Testis (tissue), 2 donors: Measurements from ENCODE around the gene IMMP2L.

Experiments used
- POLR2A ChIP-seq: fragments of 450-650 bp; IDR thresholded peaks from one replicate; pipeline ENCODE4 v1.6.1; 2017; ENCODE audit warnings: antibody characterized with exemption, mild to moderate bottlenecking, moderate library complexity
- TF ChIP-seq, protein P1 (sequence below), 3 experiments: fragments of 450-650 bp in 2 of 3; fragments of 200-600 bp in 1 of 3; sonication (generic) in 1 of 3; IDR thresholded peaks; one replicate each; pipeline ENCODE4 v1.5.1; 2016 to 2019; ENCODE audit warnings: antibody characterized with exemption in 3 of 3, mild to moderate bottlenecking in 2 of 3, moderate library complexity in 1 of 3

DNA sequence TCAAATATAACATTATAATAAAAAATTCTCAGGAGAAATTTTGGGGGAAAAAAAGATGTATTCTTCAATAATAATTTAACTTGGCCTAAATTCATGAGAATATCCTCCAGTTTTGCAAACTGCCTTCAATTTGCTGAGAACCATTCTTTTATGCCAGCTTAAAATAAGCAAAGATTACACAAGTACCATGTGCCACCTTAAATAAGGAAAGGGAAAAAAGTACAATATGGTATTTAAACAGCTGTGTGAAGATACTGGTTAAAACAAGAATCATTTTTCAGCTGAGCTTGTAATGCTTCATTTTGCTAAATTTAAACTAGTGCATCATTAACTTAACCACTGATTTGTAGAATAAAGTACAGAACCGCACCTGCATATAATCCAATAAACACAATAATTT is 253.6 kb downstream of the IMMP2L start:
- no peak for TF ChIP-seq POLR2A
- TF ChIP-seq, protein P1, sequence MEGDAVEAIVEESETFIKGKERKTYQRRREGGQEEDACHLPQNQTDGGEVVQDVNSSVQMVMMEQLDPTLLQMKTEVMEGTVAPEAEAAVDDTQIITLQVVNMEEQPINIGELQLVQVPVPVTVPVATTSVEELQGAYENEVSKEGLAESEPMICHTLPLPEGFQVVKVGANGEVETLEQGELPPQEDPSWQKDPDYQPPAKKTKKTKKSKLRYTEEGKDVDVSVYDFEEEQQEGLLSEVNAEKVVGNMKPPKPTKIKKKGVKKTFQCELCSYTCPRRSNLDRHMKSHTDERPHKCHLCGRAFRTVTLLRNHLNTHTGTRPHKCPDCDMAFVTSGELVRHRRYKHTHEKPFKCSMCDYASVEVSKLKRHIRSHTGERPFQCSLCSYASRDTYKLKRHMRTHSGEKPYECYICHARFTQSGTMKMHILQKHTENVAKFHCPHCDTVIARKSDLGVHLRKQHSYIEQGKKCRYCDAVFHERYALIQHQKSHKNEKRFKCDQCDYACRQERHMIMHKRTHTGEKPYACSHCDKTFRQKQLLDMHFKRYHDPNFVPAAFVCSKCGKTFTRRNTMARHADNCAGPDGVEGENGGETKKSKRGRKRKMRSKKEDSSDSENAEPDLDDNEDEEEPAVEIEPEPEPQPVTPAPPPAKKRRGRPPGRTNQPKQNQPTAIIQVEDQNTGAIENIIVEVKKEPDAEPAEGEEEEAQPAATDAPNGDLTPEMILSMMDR (IDR thresholded peaks at IDR 0.05) = no peak
